Dedifferentiated amniotic fluid mesenchymal stem cell (primary cell): ENCODE data around the gene ACR.
"Not testable (repeated sequence)": the region's sequence is repeated elsewhere in the genome, so short reads cannot be mapped to it uniquely, and the experiment has no call there.

Experiments
- DNase-seq: peaks from one replicate; pipeline ENCODE4 v3.0.0-alpha.2; 2016; ENCODE audit errors: extremely low spot score

The ACR gene

GRCh38 chr22:50732681-50733080, 5.3 kb upstream of the ACR start:
- DNase-seq: no peak

GRCh38 chr22:50733521-50734342, 4.3 kb upstream of the ACR start:
- DNase-seq: no peak

DNA sequence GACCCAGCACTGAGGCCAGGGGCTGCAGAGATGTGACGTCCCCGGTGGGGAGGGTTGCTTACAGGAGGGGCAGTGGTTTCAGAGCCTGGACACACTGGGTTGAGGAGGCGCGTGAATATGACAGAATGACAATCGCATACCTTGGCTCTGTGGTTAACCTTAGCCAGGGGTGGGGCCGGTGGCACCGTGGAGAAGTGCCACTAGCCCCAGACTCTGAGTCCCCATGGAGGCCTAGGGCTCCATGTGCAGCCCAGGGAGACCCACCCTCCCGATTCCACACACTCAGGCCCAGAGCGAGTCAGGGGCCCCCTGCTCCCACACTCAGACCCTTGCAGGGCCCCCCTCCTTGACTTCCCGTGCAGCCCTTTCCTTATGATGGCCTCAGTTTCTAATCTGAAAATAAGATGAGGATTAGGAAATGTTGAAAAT, 3.6 kb upstream of the ACR start:
- DNase-seq: no peak

DNA sequence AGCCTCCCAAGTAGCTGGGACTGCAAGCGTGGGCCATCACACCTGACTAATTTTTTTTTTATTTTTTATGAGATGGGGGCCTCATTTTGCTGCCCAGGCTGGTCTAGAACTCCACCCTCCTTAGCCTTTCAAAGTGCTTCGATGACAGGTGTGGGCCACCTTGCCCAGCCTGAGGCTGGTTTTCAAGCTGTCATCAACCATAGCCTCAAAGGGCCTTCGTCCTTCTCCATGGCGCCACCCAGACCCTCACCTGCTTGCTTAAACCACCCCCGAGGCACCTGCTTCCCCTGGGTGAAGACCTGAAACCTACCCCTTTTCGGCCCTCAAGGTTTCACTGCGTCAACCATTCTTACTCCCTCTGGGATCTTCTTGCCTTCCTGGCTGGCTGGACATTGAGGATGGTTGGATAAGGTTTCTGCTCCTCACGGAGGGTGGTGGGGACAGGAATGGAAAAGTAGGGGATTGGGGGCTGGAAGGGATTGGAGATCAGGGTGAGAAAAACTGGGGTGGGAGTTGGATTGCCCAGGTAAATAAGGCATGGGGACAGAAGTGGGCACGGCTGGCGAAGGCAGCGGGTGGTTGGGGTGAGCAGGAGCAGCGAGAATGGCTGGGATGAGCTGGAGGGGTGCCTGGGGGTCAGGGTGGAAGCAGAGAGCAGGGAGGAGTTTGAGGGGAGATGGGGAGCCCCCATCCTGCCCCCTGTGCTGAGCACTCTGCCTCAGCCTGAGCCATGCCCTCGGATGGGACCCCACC, 2.8 kb upstream of the ACR start:
- no peak for DNase-seq

GRCh38 chr22:50735739-50736030, 2.3 kb upstream of the ACR start:
- DNase-seq: no peak

DNA sequence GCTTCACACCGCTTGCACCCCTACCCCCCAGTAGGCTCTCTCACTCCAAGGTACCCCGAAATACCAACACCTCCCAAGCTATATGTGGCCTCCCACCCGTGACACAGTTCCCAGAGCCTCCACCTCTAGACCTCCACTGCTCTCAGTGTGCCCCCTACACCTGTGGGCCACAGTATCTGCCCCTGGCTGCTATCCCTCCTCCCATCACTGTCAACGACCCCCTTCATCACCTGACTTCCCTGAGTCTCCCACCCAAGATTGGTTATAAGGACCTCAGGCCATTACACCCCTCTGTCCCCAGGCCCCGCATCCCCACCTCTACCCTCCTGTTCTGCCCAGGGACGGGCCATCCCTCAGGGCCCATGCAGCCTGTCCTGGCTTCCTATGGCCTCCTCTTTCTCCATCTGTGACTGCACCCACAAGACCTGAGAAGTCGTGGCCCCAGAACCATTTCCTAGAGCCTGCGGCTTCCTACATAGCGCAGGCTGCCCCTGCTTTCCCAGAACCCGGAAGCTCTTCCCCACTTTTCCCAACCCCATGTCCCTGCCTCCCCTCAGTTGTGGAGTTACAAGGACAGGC, 734 bp downstream of the ACR start:
- no peak for DNase-seq

- DNase-seq: no peak
Observed at GRCh38 chr22:50739279-50739691, 1.3 kb downstream of the ACR start.

DNA sequence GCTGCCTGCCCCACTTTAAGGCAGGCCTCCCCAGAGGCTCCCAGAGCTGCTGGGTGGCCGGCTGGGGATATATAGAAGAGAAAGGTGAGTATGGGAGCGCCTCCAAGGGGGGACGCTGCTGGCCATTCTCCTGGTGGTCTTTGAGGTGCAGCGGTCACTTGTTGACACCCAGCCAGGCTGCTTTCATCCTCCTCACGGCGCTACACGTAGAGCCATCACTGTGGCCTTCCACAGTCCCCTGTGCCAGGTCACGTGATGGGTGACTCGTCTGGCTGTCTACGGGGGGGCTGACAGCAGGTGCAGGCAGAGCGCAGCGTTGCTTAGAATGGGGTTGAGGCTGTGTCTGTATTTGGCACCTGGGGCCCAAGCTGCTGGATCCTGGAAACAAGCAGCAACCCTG, 1.9 kb downstream of the ACR start:
- DNase-seq: no peak

- DNase-seq: not testable (repeated sequence)
Observed at GRCh38 chr22:50740714-50741113, 2.7 kb downstream of the ACR start.

DNA sequence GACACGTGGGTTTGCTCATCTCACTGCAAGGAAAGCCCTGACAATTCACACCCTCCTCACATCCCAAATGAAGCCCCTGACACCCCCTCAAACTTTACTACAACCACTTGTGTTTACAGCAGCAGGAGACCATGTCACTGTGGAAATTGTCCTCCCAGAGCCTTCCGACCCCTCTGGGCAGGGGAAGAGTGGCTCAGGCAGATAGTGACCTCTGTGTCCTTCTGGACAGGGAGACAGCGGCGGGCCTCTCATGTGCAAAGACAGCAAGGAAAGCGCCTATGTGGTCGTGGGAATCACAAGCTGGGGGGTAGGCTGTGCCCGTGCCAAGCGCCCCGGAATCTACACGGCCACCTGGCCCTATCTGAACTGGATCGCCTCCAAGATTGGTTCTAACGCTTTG, 6.4 kb downstream of the ACR start:
- not testable (repeated sequence) for DNase-seq

DNA sequence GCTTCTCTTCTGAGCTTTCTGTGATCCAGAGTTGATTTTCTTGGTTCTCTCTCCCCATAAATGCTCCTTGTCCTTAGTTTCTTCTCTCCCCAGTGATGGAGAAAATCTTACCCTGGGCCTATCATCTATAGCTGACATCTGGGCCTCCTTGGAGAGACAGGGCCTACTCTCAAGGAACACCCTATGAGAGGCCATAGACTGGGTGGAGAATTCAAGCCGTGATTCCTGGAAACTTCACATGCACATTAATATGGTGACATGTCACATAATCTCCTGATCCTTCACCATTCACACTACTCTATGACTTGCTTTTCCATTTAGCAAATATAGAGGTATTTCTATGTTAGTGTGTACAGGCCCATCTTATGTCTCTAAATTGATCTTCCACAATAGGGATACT, 9.5 kb downstream of the ACR start:
- DNase-seq: not testable (repeated sequence)

DNA sequence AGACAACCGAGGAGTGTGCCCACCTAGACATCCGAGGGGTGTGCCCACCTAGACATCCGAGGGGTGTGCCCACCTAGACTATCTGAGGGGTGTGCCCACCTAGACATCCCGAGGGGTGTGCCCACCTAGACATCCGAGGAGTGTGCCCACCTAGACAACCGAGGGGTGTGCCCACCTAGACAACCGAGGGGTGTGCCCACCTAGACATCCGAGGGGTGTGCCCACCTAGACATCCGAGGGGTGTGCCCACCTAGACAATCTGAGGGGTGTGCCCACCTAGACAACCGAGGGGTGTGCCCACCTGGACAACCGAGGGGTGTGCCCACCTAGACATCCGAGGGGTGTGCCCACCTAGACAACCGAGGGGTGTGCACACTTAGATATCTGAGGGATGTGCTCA, 10.6 kb downstream of the ACR start:
- not testable (repeated sequence) for DNase-seq

DNA sequence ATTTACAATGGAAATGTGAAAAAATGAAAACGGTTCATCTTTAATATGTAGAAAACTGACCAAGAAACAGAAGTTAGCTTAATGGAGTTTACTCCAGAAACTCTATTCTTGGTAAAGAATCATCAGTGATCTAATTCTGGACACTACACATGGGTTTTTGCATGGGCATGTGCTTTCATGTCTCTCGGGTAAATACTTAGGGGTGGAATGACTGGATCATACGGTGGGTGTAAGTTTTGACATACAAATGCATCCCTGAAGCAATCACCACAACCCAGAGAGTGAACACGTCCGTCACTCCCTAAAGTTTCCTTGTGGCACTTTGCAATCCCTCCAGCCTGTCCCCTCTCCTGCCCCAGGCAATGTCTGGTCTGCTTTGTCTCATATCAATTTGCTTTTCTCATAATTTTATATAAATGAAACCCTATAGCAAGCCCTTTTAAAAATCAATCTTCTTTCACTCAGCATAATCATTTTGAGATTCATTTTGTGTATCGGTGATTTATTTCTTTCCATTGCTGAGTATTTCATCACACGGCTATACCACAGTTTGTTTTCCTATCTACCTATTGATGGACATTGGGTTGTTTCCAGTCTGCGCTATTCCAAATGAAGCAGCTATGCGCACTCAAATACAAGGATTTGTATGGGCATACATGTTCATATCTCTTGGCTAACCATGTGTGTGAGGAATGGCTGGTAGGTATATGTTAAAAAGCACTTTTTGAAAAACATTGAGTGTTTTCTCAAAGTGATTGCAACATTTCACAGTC, 11.5 kb downstream of the ACR start:
- not testable (repeated sequence) for DNase-seq

DNA sequence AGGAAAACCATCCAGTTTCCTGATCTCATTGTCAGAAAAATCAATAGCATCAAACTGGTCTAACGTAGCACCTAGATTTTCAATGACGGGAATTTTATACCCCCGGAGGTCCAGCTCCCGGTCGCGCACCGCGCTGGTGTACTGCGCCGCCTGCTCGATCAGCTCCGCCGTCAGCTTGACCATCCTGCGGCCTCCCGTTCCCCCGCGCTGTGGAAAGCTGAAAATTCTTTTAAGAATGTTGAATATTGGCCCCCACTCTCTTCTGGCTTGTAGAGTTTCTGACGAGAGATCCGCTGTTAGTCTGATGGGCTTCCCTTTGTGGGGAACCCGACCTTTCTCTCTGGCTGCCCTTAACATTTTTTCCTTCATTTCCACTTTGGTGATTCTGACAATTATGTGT, 17.2 kb downstream of the ACR start:
- not testable (repeated sequence) for DNase-seq

DNA sequence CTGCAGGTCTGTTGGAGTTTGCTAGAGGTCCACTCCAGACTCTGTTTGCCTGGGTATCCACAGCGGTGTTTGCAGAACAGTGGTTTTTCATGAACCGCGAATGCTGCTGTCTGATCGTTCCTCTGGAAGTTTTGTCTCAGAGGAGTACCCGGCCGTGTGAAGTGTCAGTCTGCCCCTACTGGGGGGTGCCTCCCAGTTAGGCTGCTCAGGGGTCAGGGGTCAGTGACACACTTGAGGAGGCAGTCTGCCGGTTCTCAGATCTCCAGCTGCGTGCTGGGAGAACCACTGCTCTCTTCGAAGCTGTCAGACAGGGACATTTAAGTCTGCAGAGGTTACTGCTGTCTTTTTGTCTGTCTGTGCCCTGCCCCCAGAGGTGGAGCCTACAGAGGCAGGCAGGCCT, 18.4 kb downstream of the ACR start:
- not testable (repeated sequence) for DNase-seq

GRCh38 chr22:50756949-50757491, 19.0 kb downstream of the ACR start:
- not testable (repeated sequence) for DNase-seq

DNA sequence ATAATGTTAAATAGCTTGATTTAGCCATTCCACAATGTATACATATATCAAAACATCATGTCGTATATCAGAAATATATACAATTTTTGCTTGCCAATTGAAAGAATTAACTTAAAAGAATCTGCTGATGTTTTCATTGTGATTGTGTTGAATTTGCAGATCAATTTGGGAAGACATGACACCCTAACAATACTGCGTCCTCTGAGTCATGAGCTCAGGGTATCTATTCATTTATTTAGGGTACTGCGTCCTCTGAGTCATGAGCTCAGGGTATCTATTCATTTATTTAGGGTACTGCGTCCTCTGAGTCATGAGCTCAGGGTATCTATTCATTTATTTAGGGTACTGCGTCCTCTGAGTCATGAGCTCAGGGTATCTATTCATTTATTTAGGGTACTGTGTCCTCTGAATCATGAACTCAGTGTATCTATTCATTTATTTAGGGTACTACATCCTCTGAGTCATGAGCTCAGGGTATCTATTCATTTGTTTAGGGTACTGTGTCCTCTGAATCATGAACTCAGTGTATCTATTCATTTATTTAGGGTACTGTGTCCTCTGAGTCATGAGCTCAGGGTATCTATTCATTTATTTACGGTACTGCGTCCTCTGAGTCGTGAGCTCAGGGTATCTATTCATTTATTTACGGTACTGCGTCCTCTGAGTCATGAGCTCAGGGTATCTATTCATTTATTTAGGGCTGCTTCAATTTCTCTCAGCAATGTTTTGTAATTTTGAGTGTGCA, 21.8 kb downstream of the ACR start:
- peak; percentile 24 for DNase-seq

GRCh38 chr22:50761829-50762228, 23.8 kb downstream of the ACR start:
- DNase-seq: not testable (repeated sequence)

- DNase-seq: not testable (repeated sequence)
Observed at GRCh38 chr22:50764288-50764687, 26.3 kb downstream of the ACR start.

- DNase-seq: not testable (repeated sequence)
Observed at GRCh38 chr22:50775132-50775531, 37.1 kb downstream of the ACR start.

DNA sequence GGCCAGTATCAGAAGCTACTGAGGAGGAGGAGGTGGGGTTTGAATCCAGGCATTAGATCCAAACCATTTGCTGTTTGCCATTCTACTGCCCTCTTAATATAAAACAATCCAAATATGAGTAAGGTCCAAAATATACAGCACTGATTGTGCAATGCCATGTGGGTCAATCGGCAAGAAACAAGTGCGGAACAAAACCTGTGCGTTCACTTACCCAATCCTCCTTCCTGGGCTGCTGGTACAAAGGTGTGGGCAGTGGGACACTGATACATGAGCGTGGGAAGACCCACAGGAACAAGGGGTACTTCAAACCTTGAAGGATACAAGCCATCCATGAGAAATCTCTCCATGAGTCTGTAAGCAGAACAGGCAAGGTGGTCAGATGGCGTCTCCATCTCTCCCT, 39.6 kb downstream of the ACR start:
- not testable (repeated sequence) for DNase-seq
